ENCODE data around the gene LCTL. TPM values are rescaled to one million over a fixed set of nuclear protein-coding genes. Genes with fewer than 3 reads are reported as not detected.

LCTL gene
- total and polyA plus RNA-seq, 12 donors, result 0.03 to 0.16 TPM; not detected in 10

GRCh38 chr15:66573348-66573718, 7.5 kb upstream of the LCTL start:
- no peak for DNase-seq
- Histone ChIP-seq H3K36me3 (replicated peaks in 1 of 2) (no peaks in the 10 kb centered on the region), H3K27ac (no peak overlapping the region), H3K4me3 (no peak overlapping the region), H3K27me3 (no peaks in the 10 kb centered on the region), H3K9me3 (replicated peaks in 1 of 3) (no peaks in the 10 kb centered on the region), H3K4me1 (replicated peaks in 1 of 2) (no peaks in the 10 kb centered on the region)
- TF ChIP-seq CTCF (IDR thresholded peaks at IDR 0.05) (no peak), POLR2A (IDR thresholded peaks at IDR 0.05) (no peak)
- intact Hi-C loops (cut with DNase I), result no loop called here
- 89 to 92% (median 90%) methylated on average over 7 of the region's 7 CpGs for WGBS, 4 donors

- 82 to 97% (median 89%) methylated on average over 3 to 4 of the region's 4 CpGs for WGBS, 4 donors
- Histone ChIP-seq H3K27ac (no peak overlapping the region), H3K27me3 (no peaks in the 10 kb centered on the region), H3K4me3 (no peak overlapping the region), H3K9me3 (replicated peaks in 1 of 3) (no peaks in the 10 kb centered on the region), H3K4me1 (replicated peaks in 1 of 2) (peaks cover 0 to 2% of the 10 kb centered on the region in 2 donors), H3K36me3 (replicated peaks in 1 of 2) (no peaks in the 10 kb centered on the region)
- no peak for TF ChIP-seq POLR2A (IDR thresholded peaks at IDR 0.05)
- no peak for TF ChIP-seq CTCF (IDR thresholded peaks at IDR 0.05)
- no peak for DNase-seq
- intact Hi-C loops (cut with DNase I), result no loop called here
These were observed 6.3 kb upstream of the LCTL start for GRCh38 chr15:66572146-66572545.

DNA sequence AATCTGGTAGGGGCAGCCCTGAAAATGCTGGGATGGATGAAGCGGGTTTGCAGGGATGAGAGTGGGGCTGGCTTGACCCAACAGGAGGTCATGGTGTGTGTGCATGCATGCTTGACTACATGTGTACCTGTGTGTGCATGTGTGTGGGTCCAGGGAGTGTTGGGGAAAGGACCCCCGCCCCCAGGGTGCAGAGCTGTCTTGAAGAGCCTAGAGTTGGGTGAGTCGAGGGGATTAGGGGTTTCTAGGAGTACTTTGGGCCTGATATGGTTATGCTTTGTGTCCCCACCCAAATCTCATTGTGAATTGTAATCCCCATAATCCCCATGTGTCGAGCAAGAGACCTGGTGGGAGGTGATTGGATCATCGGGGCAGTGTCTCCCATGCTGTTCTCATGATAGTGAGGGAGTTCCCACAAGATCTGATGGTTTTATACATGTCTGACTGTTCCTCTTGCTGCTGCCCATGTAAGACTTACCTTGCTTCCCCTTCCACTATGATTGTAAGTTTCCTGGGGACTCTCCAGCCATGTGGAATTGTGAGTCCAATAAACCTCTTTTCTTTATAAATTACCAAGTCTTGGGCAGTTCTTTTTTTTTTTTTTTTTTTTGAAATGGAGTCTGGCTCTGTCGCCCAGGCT, 5.2 kb upstream of the LCTL start:
- no peak overlapping the region for H3K4me3 ChIP-seq
- intact Hi-C loops (cut with DNase I), result no loop called here
- WGBS, 4 donors, result 70 to 86% (median 80%) methylated on average over 6 of the region's 6 CpGs
- no peaks in the 10 kb centered on the region for H3K9me3 ChIP-seq (replicated peaks in 1 of 3)
- H3K27ac ChIP-seq, result no peak overlapping the region
- peak in 1 of 7 donors; percentile 14 for DNase-seq
- peaks cover 0 to 3% of the 10 kb centered on the region in 2 donors for H3K4me1 ChIP-seq (replicated peaks in 1 of 2)
- no peaks in the 10 kb centered on the region for H3K27me3 ChIP-seq
- H3K36me3 ChIP-seq (replicated peaks in 1 of 2), result no peaks in the 10 kb centered on the region
- TF ChIP-seq POLR2A (IDR thresholded peaks at IDR 0.05) (no peak), CTCF (IDR thresholded peaks at IDR 0.05) (no peak)

- no peak overlapping the region for H3K4me3 ChIP-seq
- intact Hi-C loops (cut with DNase I), result no loop called here
- peaks cover 0 to 3% of the 10 kb centered on the region in 2 donors for H3K4me1 ChIP-seq (replicated peaks in 1 of 2)
- no peak overlapping the region for H3K27ac ChIP-seq
- H3K27me3 ChIP-seq, result no peaks in the 10 kb centered on the region
- H3K9me3 ChIP-seq (replicated peaks in 1 of 3), result no peaks in the 10 kb centered on the region
- 87 to 91% (median 90%) methylated on average over 2 to 3 of the region's 3 CpGs; no CpG with 5 or more reads in 1 of the 4 donors for WGBS, 4 donors
- peak in 1 of 7 donors; percentile 25 for DNase-seq
- no peaks in the 10 kb centered on the region for H3K36me3 ChIP-seq (replicated peaks in 1 of 2)
- no peak for TF ChIP-seq CTCF (IDR thresholded peaks at IDR 0.05)
- TF ChIP-seq POLR2A (IDR thresholded peaks at IDR 0.05), result no peak
These were observed 4.5 kb upstream of the LCTL start for GRCh38 chr15:66570327-66570726.
